ENCODE measurements around the gene UNC80.
"Not testable (repeated sequence)": the region's sequence is repeated elsewhere in the genome, so short reads cannot be mapped to it uniquely, and the experiment has no call there.

Gene UNC80

GRCh38 chr2:209771474-209772289 is at the start of gene UNC80:
TSS of gene UNC80 (plus strand) at chr2:209771832. CDS start at chr2:209772073, 241 bp downstream.
- DNase-seq (ENCODE audit: low spot score) = no peak
- FAIRE-seq = no peak

- FAIRE-seq (no peak), DNase-seq (ENCODE audit: low spot score) (no peak)
These were observed 45.3 kb upstream of the UNC80 start for GRCh38 chr2:209726311-209726710.

- FAIRE-seq (no peak), DNase-seq (ENCODE audit: low spot score) (no peak)
These were observed 44.6 kb upstream of the UNC80 start for GRCh38 chr2:209727077-209727476.

- FAIRE-seq = no peak
- no peak for DNase-seq (ENCODE audit: low spot score)
These were observed 36.8 kb upstream of the UNC80 start for GRCh38 chr2:209734805-209735204.

GRCh38 chr2:209741953-209742352 is 29.7 kb upstream of the UNC80 start:
- FAIRE-seq = no peak
- DNase-seq (ENCODE audit: low spot score) = no peak

- FAIRE-seq (no peak), DNase-seq (ENCODE audit: low spot score) (no peak)
These were observed 18.6 kb upstream of the UNC80 start for GRCh38 chr2:209753020-209753419.

- no peak for DNase-seq (ENCODE audit: low spot score)
- FAIRE-seq = no peak
These were observed 14.5 kb upstream of the UNC80 start for GRCh38 chr2:209757163-209757562.

- no peak for FAIRE-seq
- DNase-seq (ENCODE audit: low spot score) = no peak
These were observed 10.1 kb upstream of the UNC80 start for GRCh38 chr2:209761566-209761965.

- FAIRE-seq = no peak
- DNase-seq (ENCODE audit: low spot score) = no peak
These were observed 9.1 kb upstream of the UNC80 start for GRCh38 chr2:209762563-209762962.

GRCh38 chr2:209763106-209763505 is 8.5 kb upstream of the UNC80 start:
- DNase-seq (ENCODE audit: low spot score) = no peak
- FAIRE-seq = no peak

GRCh38 chr2:209766613-209767012 is 5.0 kb upstream of the UNC80 start:
- no peak for FAIRE-seq

GRCh38 chr2:209767316-209767715 is 4.3 kb upstream of the UNC80 start:
- no peak for DNase-seq (ENCODE audit: low spot score)
- no peak for FAIRE-seq

More at GRCh38 chr2:209766613-209767012, 5.0 kb upstream of the UNC80 start:
- no peak for DNase-seq (ENCODE audit: low spot score)

- no peak for DNase-seq (ENCODE audit: low spot score)
These were observed 3.1 kb upstream of the UNC80 start for GRCh38 chr2:209768557-209768956.

GRCh38 chr2:209772290-209772685 is 656 bp downstream of the UNC80 start:
- DNase-seq (ENCODE audit: low spot score) (no peak), FAIRE-seq (no peak)

More at GRCh38 chr2:209768557-209768956, 3.1 kb upstream of the UNC80 start:
- FAIRE-seq = no peak

GRCh38 chr2:209773377-209773776 is 1.7 kb downstream of the UNC80 start:
- FAIRE-seq (no peak), DNase-seq (ENCODE audit: low spot score) (no peak)

- DNase-seq (ENCODE audit: low spot score) (no peak), FAIRE-seq (no peak)
These were observed 15.8 kb downstream of the UNC80 start for GRCh38 chr2:209787416-209787815.

GRCh38 chr2:209788925-209789324 is 17.3 kb downstream of the UNC80 start:
- FAIRE-seq (no peak), DNase-seq (ENCODE audit: low spot score) (no peak)

GRCh38 chr2:209790066-209790728 is 18.6 kb downstream of the UNC80 start:
- no peak for DNase-seq (ENCODE audit: low spot score)
- FAIRE-seq = no peak

GRCh38 chr2:209791151-209791550 is 19.5 kb downstream of the UNC80 start:
- DNase-seq (ENCODE audit: low spot score) (no peak), FAIRE-seq (no peak)

GRCh38 chr2:209795425-209795824 is 23.8 kb downstream of the UNC80 start:
- not testable (repeated sequence) for DNase-seq (ENCODE audit: low spot score); FAIRE-seq

GRCh38 chr2:209805351-209805750 is 33.7 kb downstream of the UNC80 start:
- no peak for FAIRE-seq
- DNase-seq (ENCODE audit: low spot score) = no peak

GRCh38 chr2:209806318-209806717 is 34.7 kb downstream of the UNC80 start:
- no peak for DNase-seq (ENCODE audit: low spot score)
- FAIRE-seq = no peak

- FAIRE-seq (no peak), DNase-seq (ENCODE audit: low spot score) (no peak)
These were observed 36.9 kb downstream of the UNC80 start for GRCh38 chr2:209808521-209808920.

Measured in RCC 7860 (cell line).